ENCODE data around the gene NABP2.
A peak's percentile ranks its signal among the peaks of the same experiment; 100 is the strongest.

NABP2 gene

DNA sequence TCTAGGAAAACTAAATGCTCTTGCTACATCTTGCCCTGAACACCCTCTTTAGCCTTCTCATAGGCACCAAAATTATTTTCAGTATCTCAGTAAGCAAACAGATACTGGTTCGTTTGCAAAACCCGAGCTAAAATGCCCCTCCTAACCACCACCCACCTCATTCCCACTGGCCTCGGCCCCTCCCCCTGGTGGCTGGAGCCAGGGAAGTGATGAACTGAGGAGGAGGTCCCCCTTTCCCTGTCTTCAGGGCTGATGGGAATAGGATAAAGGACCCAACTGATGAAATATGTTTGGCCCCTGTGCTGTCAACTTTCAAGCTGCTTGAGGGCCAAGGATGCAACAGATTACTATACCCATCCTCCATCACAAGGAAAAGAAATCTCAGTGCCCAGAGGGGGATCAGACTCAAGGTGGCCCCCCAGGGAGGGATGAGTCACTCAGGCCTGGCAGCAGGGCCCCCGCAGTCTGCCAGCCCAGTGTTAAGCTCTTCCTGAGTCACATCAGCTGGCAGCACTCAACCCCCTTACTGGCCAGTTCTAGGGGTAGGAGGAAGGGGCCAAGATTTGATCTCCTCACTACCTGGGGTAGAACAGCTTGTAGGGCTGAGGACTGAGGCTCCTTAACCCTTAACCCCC is 32.3 kb downstream of the NABP2 start:
- Histone ChIP-seq H3K27ac (no peak overlapping the region), H3K4me1 (ENCODE audit: control insufficient read depth in 1 of 2, insufficient read depth in 1 of 2, low read depth in 1 of 2, low read length in 1 of 2) (peaks cover 15 to 19% of the 10 kb centered on the region in 2 experiments), H3K4me3 (ENCODE audit: low read depth in 1 of 2, low read length in 1 of 2) (no peak overlapping the region), H3K27me3 (no peaks in the 10 kb centered on the region), H3K9me3 (no peaks in the 10 kb centered on the region), H3K36me3 (peaks cover 48% of the 10 kb centered on the region)
- TF ChIP-seq, protein P1, sequence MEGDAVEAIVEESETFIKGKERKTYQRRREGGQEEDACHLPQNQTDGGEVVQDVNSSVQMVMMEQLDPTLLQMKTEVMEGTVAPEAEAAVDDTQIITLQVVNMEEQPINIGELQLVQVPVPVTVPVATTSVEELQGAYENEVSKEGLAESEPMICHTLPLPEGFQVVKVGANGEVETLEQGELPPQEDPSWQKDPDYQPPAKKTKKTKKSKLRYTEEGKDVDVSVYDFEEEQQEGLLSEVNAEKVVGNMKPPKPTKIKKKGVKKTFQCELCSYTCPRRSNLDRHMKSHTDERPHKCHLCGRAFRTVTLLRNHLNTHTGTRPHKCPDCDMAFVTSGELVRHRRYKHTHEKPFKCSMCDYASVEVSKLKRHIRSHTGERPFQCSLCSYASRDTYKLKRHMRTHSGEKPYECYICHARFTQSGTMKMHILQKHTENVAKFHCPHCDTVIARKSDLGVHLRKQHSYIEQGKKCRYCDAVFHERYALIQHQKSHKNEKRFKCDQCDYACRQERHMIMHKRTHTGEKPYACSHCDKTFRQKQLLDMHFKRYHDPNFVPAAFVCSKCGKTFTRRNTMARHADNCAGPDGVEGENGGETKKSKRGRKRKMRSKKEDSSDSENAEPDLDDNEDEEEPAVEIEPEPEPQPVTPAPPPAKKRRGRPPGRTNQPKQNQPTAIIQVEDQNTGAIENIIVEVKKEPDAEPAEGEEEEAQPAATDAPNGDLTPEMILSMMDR (IDR thresholded peaks at IDR 0.05): no peak

DNA sequence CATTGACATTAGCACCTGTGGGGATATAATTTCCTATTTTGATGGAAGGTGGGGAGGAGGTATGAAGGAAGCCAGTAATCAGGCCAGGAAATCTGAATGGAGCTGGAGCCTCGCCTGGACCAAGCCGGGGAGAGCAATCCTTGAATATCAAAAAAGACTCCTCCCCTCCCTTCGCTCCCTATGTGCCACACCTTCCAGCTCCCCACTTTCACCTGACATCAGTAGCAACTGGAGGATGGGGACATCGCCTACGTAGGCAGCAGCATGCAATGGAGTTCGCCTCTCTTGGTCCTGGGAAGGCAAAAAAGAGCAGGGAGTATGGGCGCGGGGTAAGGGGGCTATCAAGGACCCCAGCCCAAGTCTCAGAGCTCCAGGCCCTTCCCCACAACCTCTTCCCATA is 32.9 kb downstream of the NABP2 start:
- H3K9me3 ChIP-seq: no peaks in the 10 kb centered on the region
- H3K4me3 ChIP-seq (ENCODE audit: low read depth in 1 of 2, low read length in 1 of 2): peak overlapping the region; percentile 73 to 96
- peaks cover 42% of the 10 kb centered on the region for H3K36me3 ChIP-seq
- TF ChIP-seq, protein P1 (IDR thresholded peaks at IDR 0.05): no peak
- peaks cover 15 to 19% of the 10 kb centered on the region in 2 experiments for H3K4me1 ChIP-seq (ENCODE audit: control insufficient read depth in 1 of 2, insufficient read depth in 1 of 2, low read depth in 1 of 2, low read length in 1 of 2)
- H3K27ac ChIP-seq: no peak overlapping the region
- H3K27me3 ChIP-seq: no peaks in the 10 kb centered on the region

DNA sequence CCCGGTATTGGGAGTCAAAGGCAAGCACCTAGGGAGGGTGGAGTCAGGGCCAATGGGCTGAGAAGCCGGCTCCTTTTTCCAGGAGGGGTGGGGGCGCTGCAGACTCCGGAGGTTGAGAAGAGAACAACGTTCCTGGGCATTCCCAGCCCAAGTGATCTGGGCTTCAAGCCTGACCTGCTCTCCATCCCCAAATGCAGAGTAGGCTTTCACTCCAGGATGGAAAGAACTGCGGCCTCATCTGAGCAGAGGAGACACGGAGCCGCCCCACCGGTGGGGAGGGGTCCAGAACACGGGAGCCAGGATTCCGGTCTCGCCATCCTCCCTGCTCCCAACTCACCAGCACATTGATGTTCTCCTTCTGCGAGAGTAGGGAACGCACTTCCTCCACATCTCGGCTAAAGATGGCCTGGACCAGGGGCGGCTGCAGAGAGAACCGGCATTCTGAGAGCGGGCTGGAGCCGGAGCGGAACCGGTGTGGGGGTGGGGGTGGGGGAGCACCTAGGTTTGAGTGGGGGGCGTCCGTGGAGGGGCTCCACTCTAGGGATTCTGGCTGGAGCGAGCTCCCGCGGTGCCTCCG is 33.4 kb downstream of the NABP2 start:
- Histone ChIP-seq H3K4me3 (ENCODE audit: low read depth in 1 of 2, low read length in 1 of 2) (peak overlapping the region; percentile 73 to 96), H3K36me3 (peaks cover 37% of the 10 kb centered on the region), H3K4me1 (ENCODE audit: control insufficient read depth in 1 of 2, insufficient read depth in 1 of 2, low read depth in 1 of 2, low read length in 1 of 2) (peaks cover 15 to 19% of the 10 kb centered on the region in 2 experiments), H3K9me3 (no peaks in the 10 kb centered on the region), H3K27ac (peak overlapping the region; percentile 68), H3K27me3 (no peaks in the 10 kb centered on the region)
- TF ChIP-seq, protein P1 (IDR thresholded peaks at IDR 0.05): no peak

DNA sequence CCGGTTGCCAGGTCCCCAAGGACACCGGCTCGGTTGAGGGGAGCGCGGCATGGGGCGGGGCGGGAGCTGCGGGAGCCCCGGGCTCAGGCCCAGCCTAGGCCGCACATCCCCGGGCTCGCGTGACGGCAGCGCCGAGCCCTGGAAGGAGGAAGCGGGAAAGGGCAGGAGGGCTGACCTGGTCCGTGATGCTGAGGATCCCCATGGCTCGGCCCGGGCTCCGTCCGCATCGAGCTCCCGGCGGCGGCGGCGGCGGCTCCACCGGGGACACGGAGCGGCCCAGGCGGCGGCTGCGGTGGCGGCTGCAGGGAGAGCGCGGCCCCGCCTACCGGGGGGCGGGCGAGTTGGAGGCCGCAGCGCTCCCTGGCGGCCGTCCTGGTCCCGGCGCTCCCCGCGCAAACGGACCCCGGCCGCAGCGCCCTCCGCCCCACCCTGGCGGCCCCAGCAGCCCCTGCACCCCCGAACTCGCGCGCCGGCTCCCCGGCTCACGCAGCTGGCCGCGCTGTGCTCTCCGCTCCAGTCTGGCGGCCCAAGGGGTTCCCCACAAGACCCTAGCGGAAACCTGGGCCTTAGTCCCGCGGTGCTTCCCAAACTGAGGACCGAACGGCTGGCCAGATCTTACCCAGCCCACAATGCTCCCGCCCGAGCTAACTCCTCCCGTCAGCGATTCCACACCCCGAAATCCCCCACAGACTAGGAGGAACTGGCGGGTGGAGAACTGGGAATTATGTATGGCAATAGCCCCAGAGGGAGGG is 34.1 kb downstream of the NABP2 start, which contains the start of gene ANKRD52:
Gene ANKRD52, minus strand, starts transcription at position 317 of the 752 bp plus-strand sequence. Its CDS starts 115 bp downstream, at position 202.
- no peaks in the 10 kb centered on the region for H3K27me3 ChIP-seq
- H3K36me3 ChIP-seq: peaks cover 30% of the 10 kb centered on the region
- H3K9me3 ChIP-seq: no peaks in the 10 kb centered on the region
- H3K27ac ChIP-seq: peak within 1 kb of the TSS; percentile 68
- H3K4me1 ChIP-seq (ENCODE audit: control insufficient read depth in 1 of 2, insufficient read depth in 1 of 2, low read depth in 1 of 2, low read length in 1 of 2): peaks cover 15 to 19% of the 10 kb centered on the region in 2 experiments
- TF ChIP-seq, protein P1 (IDR thresholded peaks at IDR 0.05): peak; percentile 90
- H3K4me3 ChIP-seq (ENCODE audit: low read depth in 1 of 2, low read length in 1 of 2): peak within 1 kb of the TSS; percentile 73 to 96

DNA sequence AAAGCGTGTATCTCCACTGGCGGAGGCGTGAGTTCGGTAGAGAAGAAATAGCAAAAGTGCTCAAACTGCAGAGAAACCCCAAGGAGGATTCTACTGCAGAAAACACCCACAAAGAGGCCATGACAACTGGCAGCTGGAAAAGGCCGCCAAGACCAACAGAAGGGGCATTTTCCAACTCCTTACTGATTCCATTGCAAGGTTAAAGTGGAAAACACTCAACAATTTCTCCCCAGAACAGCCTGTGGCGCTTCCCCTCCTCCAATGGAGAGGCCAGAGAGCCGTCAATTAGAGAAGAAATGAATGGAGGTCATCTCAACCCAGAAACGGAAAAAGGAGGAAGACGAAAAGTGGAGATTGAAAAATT is 34.7 kb downstream of the NABP2 start:
- Histone ChIP-seq H3K27ac (peak overlapping the region; percentile 68), H3K9me3 (no peaks in the 10 kb centered on the region), H3K4me1 (ENCODE audit: control insufficient read depth in 1 of 2, insufficient read depth in 1 of 2, low read depth in 1 of 2, low read length in 1 of 2) (peaks cover 15 to 19% of the 10 kb centered on the region in 2 experiments), H3K27me3 (no peaks in the 10 kb centered on the region), H3K4me3 (ENCODE audit: low read depth in 1 of 2, low read length in 1 of 2) (peak overlapping the region; percentile 73 to 96), H3K36me3 (peaks cover 25% of the 10 kb centered on the region)
- TF ChIP-seq, protein P1 (IDR thresholded peaks at IDR 0.05): no peak
